Measurements from ENCODE around the gene NOC2L. TPM values are rescaled to one million over a fixed set of nuclear protein-coding genes. Genes with fewer than 3 reads are reported as not detected.

NOC2L gene
- total RNA-seq, 1 experiment from 2014 or later = 214 TPM

GRCh38 chr1:942411-942821, 16.6 kb downstream of the NOC2L start:
- Histone ChIP-seq H3K27me3 (replicated peaks; ENCODE audit: insufficient read depth, low read depth, low read length, poor library complexity) (no peaks in the 10 kb centered on the region), H3K36me3 (ENCODE audit: insufficient read depth, low read length, poor library complexity, severe bottlenecking) (peaks cover 24% of the 10 kb centered on the region), H3K9me3 (ENCODE audit: low read depth, low read length, poor library complexity, severe bottlenecking) (no peaks in the 10 kb centered on the region), H3K27ac (ENCODE audit: low read depth, low read length, poor library complexity, severe bottlenecking) (peak overlapping the region; percentile 59), H3K4me3 (ENCODE audit: low read depth, low read length, poor library complexity, severe bottlenecking) (peak overlapping the region; percentile 45), H3K4me1 (ENCODE audit: insufficient read depth, low read length, poor library complexity, severe bottlenecking) (peaks cover 73% of the 10 kb centered on the region)
- TF ChIP-seq CTCF (conservative IDR thresholded peaks at IDR 0.05; ENCODE audit: low read depth, low read length) (no peak), EZH2 (IDR thresholded peaks at IDR 0.05; ENCODE audit: borderline replicate concordance, low read depth, low read length, poor library complexity, severe bottlenecking) (no peak)
- ChIA-PET CTCF (interaction anchor here (0.6 kb wide), 1 partner anchor 57 kb away, joined by 5 read pairs; the partner anchor contains the start of gene HES4), POLR2A (ENCODE audit: low non-redundant PET) (interaction anchor here (0.7 kb wide), 1 partner anchor 57 kb away, joined by 6 read pairs; the partner anchor contains the start of gene HES4)
- intact Hi-C loops (cut with micrococcal nuclease; ENCODE audit: unreplicated experiment) = no loop called here
- peak; percentile 64 for DNase-seq (ENCODE audit: low spot score)
- BruUV-seq (replicated peaks) = no TSS peak

- Histone ChIP-seq H3K4me1 (ENCODE audit: insufficient read depth, low read length, poor library complexity, severe bottlenecking) (peaks cover 79% of the 10 kb centered on the region), H3K36me3 (ENCODE audit: insufficient read depth, low read length, poor library complexity, severe bottlenecking) (peaks cover 24% of the 10 kb centered on the region), H3K27me3 (replicated peaks; ENCODE audit: insufficient read depth, low read depth, low read length, poor library complexity) (no peaks in the 10 kb centered on the region), H3K9me3 (ENCODE audit: low read depth, low read length, poor library complexity, severe bottlenecking) (no peaks in the 10 kb centered on the region), H3K4me3 (ENCODE audit: low read depth, low read length, poor library complexity, severe bottlenecking) (peak overlapping the region; percentile 45), H3K27ac (ENCODE audit: low read depth, low read length, poor library complexity, severe bottlenecking) (peak overlapping the region; percentile 59)
- TF ChIP-seq EZH2 (IDR thresholded peaks at IDR 0.05; ENCODE audit: borderline replicate concordance, low read depth, low read length, poor library complexity, severe bottlenecking) (no peak), CTCF (conservative IDR thresholded peaks at IDR 0.05; ENCODE audit: low read depth, low read length) (no peak)
- peak; percentile 97 for DNase-seq (ENCODE audit: low spot score)
- intact Hi-C loops (cut with micrococcal nuclease; ENCODE audit: unreplicated experiment) = loop anchor here (2.0 kb wide), 1 partner anchor 37 kb away; no protein-coding TSS in a partner anchor
- ChIA-PET CTCF (interaction anchor here (0.6 kb wide), 1 partner anchor 58 kb away, joined by 5 read pairs; the partner anchor contains the start of gene HES4), POLR2A (ENCODE audit: low non-redundant PET) (interaction anchor here (0.7 kb wide), 1 partner anchor 58 kb away, joined by 6 read pairs; the partner anchor contains the start of gene HES4)
- BruUV-seq (replicated peaks) = no TSS peak
These were observed 17.3 kb downstream of the NOC2L start for GRCh38 chr1:941588-942383.

- TF ChIP-seq EZH2 (IDR thresholded peaks at IDR 0.05; ENCODE audit: borderline replicate concordance, low read depth, low read length, poor library complexity, severe bottlenecking) (no peak), CTCF (conservative IDR thresholded peaks at IDR 0.05; ENCODE audit: low read depth, low read length) (no peak)
- POLR2A ChIA-PET (ENCODE audit: low non-redundant PET) = no interaction called here
These were observed 18.0 kb downstream of the NOC2L start for GRCh38 chr1:941015-941587.

More at GRCh38 chr1:941015-941587, 18.0 kb downstream of the NOC2L start:
- Histone ChIP-seq H3K4me3 (ENCODE audit: low read depth, low read length, poor library complexity, severe bottlenecking) (peak overlapping the region; percentile 45), H3K27ac (ENCODE audit: low read depth, low read length, poor library complexity, severe bottlenecking) (peak overlapping the region; percentile 59), H3K36me3 (ENCODE audit: insufficient read depth, low read length, poor library complexity, severe bottlenecking) (peaks cover 24% of the 10 kb centered on the region), H3K4me1 (ENCODE audit: insufficient read depth, low read length, poor library complexity, severe bottlenecking) (peaks cover 86% of the 10 kb centered on the region), H3K9me3 (ENCODE audit: low read depth, low read length, poor library complexity, severe bottlenecking) (no peaks in the 10 kb centered on the region), H3K27me3 (replicated peaks; ENCODE audit: insufficient read depth, low read depth, low read length, poor library complexity) (no peaks in the 10 kb centered on the region)
- CTCF ChIA-PET = interaction anchor here (0.6 to 1.0 kb wide), 3 partner anchors 13 to 66 kb away, joined by 3 to 5 read pairs (median 3); no protein-coding TSS in a partner anchor
- no peak for DNase-seq (ENCODE audit: low spot score)
- intact Hi-C loops (cut with micrococcal nuclease; ENCODE audit: unreplicated experiment) = loop anchor here (2.0 kb wide), 1 partner anchor 36 kb away; no protein-coding TSS in a partner anchor
- no TSS peak for BruUV-seq (replicated peaks)
